ENCODE data around the gene CIC.

The CIC gene

GRCh38 chr19:42268704-42269477 is at the start of gene CIC:
TSS of gene CIC (plus strand) at chr19:42269252. CDS start at chr19:42271784, 2,532 bp downstream.
- peak; percentile 100 for DNase-seq

DNA sequence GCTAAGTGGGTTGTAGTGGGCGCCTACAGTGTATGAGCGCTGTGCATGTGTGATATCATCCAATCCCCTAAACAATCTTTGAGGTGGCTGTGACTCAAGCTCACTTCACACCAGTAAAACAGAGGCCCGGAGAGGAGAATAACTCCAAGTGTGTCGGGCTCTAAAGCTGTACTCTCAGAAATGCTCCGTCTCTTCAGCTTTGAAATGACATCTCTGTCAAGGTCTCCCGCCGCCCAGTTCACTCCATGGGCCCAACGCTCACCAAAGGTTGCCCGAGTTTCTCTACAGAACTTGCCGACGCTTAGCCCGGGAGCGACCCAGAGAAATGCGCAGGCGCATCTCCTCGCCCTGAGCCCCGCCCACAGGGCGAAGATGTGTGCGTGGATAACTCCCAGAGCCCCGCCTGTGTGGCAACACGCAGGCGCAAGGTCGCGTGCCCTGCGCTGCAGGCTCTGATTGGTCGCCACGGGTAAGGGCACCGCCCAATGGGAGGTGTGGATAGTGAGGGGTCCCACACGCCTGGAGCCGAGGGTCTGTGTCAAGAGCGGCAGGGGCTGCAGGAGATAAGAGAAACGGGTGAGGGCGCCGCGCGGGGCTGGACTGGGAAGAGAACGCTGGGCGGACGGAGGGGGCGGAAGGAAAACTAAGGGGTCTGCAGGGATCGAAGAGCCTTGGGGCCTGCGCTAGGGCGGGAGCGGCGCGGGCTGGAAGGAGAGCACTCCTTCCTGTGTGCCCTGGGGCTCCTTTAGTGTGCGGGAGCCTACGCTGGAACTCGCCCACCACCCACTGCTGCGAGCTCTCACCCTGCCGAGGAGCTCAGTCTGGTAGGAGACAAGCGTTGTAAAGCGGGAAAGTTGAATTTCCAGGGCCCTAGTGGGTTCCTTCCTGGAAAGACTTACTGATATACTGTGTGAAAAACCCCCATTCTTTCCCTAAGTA is 49.0 kb upstream of the CIC start, which contains the start of gene ZNF526:
Gene ZNF526, plus strand, starts transcription at position 501 of the 939 bp plus-strand sequence. CDS start 4,092 bp downstream, outside the sequence.
- DNase-seq, result peak; percentile 98

GRCh38 chr19:42220751-42221097 is 48.3 kb upstream of the CIC start:
- no peak for DNase-seq

GRCh38 chr19:42224940-42225717 is 43.9 kb upstream of the CIC start:
- no peak for DNase-seq

DNA sequence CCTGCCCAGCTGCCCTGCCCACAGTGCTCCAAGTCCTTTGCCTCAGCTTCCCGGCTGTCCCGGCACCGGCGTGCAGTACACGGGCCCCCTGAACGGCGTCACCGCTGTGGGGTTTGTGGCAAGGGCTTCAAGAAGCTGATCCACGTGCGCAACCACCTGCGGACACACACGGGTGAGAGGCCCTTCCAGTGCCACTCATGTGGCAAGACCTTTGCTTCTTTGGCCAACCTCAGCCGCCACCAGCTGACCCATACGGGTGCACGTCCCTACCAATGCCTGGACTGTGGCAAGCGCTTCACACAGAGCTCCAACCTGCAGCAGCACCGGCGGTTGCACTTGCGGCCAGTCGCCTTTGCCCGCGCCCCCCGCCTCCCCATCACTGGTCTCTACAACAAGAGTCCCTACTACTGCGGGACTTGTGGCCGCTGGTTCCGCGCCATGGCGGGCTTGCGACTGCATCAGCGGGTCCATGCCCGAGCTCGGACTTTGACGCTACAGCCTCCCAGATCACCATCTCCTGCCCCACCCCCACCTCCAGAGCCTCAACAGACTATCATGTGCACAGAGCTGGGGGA is 43.2 kb upstream of the CIC start:
- no peak for DNase-seq

DNA sequence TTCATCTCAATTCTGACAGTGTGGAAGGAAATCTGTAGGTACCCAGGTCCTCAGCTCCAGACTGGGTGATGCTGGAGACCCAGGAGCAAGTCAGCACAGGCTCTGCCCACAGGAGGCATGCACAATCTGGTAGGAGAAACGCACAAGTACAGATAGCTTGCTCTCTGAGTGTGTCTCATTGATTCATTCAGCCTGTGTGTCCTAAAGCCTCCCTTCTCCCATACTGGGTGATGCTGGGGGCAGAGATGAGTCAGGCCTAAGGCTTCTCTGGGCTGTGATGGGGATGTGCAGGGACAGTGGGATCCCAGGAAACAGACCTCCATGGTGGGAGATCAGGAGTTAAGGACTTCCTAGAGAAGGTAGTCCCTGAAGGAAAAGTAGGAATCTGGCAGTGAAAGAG is 42.2 kb upstream of the CIC start:
- no peak for DNase-seq

DNA sequence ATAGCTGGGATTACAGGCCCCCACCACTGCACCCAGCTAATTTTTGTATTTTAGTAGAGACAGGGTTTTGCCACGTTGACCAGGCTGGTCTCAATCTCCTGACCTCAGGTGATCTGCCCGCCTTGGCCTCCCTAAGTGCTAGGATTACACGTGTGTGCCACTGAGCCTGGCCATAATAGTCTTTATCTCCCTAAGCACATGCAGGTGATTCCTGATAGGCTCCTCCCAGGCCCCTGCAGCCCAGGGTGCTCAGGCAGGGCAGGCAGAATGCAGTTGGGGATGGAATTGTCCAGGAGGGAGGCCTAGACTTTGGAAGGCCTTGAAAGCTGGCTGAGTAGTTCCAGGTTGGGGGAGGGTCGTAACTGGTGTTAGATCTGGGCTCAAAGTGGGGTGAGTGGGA is 40.4 kb upstream of the CIC start:
- DNase-seq, result no peak

DNA sequence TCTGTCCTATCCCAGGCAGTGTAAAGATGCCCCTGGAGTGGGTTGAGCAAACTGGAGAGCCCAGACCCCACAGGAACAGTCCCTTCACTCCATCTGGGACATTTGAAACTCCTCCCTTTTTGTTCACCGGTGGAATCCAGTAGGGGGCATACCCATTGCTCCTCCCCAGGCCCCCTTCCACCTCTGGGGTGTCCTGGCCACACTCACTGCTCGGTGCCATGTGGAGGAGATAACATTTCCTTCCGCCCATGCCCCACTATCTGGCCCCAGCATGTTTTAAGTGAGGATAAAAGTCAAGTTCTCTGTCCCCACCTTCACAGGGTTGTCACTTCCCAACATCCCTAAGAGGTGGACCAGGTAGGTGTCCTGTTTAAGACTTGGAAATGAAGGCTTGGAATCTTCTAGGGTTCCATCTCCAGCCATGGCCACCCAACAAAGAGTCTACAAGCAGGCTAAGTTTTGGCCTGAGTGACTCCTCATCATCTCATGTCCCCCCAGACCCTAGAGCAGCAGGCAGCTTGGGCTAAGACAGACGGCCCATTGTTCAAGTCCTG is 39.7 kb upstream of the CIC start:
- no peak for DNase-seq

- DNase-seq, result no peak
Observed at GRCh38 chr19:42229855-42230351, 39.1 kb upstream of the CIC start.

GRCh38 chr19:42230571-42230970 is 38.5 kb upstream of the CIC start:
- DNase-seq, result no peak

- no peak for DNase-seq
Observed at GRCh38 chr19:42232435-42232834, 36.6 kb upstream of the CIC start.

- DNase-seq, result no peak
Observed at GRCh38 chr19:42233106-42233505, 35.9 kb upstream of the CIC start.

DNA sequence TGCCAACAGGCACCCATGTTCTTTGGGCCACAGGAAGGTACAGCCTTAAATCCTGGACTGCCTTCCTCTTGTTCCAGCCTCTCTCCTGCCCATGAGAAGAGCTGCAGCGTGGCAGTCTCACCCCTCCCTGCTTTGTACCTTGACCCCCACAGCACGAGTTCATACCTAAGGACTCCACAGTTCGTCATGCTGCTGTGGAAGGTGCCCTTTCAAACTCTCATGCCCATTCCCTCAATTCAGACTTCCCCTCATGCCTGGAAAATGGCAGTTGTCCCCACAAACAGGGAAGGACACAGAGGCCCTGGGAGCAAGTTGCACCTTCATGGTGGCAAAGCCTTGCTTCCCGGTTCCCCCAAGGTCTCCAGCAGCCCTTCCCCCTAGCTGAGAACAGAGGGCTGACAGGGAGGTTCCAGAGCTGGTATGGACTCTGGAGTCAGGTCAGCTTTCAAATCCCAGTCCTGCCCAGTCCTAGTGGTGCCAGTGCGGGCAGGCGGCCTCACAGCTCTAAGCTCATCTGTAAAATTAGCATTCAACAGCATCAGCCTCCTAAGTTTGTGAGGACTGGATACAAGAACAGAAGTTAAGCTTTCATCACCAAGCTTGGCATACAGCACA is 35.3 kb upstream of the CIC start:
- DNase-seq, result no peak

DNA sequence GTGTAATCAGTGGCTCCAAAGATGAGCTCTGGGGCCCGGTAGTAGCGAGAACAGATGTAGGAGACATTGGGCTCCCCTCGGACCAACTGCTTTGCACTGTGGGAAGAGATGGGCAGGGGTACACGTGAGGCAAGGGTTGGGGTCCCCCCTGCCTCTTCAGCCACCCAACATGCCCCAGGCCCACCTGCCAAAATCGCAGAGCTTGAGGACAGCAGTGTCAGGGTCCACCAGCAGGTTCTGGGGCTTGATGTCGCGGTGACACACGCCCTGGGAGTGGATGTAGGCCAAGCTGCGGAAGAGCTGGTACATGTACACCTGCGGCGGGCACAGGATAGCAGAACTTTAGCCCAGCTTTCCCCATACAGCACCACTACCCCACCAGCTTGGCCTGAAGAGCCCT is 34.7 kb upstream of the CIC start:
- DNase-seq, result no peak

DNA sequence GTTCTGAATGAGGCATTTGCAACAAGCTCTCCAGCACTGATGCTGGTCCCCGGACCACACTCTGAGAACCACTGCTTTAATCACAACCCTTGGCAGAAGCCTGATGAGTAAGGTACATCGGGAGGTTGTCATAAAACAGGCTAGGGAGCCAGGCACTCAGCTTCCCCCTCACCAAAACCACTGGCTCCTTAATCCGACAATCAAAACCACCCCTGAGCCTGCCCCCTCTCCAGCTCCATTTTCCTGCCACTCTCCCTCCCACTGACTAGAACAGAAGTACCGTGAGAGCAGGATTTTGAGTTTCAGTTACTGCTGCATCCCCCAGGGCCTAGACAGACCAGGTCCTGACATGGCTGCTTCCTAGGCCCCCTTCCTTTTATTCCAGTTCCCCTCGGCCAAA is 33.9 kb upstream of the CIC start:
- no peak for DNase-seq

DNA sequence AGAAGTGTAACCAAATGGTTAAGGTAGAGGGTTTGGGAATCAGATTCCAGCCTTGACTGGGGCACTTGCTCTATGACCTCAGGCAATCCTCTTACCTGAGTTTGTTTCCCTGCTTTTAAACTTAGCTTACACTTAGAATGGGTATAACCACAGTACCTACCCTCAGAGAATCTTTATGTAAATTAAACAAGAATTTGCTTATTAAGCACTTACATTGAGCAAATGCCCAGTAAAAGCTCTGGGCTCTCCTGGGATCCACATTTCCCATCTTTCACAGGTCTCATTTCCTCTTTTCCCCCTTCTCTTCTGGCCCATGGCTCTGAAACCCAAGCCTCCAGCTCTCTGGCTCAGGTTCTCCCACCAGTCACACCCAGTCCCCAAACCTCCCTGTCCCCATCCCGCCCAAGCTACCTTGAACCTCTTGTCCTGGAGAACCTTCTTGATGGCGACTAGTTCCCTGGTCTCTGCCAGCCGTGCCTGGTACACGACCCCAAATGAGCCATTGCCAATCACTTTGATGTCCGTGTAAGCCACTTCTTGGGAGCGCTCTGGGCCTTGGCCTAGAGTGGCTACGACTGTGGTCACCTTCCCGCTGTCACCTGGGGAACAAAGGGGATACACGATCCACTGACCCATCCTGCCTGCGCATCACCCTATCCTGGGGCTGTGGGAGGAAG is 29.4 kb upstream of the CIC start:
- no peak for DNase-seq

DNA sequence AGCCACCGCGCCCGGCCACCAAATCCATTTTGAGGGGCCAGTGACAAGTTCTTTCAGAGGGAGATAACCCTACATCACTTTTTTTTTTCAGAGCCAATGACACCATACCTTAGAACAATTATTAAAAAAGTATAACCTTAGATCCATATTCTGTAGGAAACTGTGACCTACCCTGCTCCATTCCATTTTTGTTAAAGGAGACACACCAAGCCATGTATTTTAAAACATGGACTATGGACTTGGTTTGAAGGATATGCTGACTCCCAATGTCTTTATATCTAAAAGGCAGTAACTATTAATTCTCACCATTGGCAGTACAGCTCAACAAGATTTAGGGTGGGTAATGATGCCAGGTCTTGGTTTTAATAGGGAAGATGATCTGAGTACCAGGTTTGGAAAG is 27.8 kb upstream of the CIC start:
- DNase-seq, result no peak

DNA sequence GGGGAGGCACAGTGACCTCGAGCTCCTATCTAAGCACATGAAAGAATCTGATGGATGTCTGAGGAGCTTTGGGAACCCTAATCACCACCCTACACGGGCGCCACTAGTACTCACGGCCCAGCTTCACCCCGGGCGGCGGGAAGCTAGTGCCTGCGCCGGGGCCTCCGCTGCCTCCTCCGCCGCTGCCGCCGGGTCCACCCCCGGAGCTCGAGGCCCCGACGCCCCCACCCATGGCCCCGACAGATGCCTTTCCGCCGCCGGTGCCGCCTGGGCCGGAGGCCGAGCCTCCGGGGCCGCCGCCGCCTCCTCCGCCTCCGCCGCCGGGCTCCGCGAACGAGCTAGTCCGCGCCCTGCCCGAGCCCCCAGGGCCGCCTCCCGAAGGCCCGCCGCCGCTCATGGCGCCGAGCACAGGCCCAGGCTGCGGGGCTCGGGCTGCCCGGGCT is 27.0 kb upstream of the CIC start:
- no peak for DNase-seq

DNA sequence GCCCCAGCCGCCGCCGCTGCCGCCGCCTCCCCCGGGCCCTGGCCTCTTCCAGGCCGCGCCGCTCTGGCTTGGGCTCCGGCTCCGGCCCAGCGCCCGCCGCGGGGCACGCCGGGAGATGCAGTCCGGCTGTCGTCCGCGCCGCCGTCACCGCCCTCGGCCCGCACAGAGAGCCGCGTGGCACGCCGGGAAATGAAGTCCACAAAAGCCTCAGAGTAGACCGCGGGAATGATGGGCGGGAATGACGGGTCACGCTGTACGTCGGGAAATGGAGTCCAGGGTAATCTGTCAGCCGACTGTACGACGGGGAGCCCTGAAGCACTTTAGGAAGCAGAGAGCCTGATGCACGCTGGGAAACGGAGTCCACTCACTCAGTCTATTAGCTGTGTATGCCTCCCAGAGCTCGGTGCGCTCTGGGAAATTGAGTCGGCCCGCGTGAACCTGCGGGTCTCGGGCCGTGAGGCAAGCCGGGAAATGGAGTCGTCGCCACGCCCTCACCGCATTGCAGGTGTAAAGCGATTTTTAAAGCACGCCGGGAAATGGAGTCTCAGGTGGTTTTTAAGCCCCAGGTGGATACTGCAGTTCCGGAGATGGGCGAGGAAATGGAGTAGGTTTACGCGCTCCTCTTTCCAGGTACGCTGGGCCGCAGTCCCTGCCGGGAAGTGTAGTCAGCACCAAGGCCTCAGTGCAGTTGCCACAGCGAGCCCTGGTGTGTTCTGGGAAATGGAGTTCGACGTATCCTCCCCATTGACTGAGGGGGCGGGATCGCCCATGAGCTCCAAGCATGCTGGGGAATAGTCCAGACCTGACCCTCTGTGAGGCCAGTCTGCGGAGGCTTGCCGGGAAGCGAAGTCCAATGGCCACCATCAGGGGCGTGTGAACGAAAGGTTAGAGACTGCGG is 26.3 kb upstream of the CIC start, which contains the start of gene GSK3A:
Gene GSK3A, minus strand, starts transcription at position 91 of the 898 bp plus-strand sequence. CDS start 137 bp downstream, outside the sequence.
- DNase-seq, result peak; percentile 99

All from CD4-positive, alpha-beta T cell treated with Interleukin-17A for 1 hour (primary cell).